Suprapubic skin (tissue), 4 donors: ENCODE measurements around the gene PPP1R2C.

Experiments used
- POLR2A ChIP-seq, 2 donors: fragments of 450-650 bp; IDR thresholded peaks; one replicate each; pipeline ENCODE4 v1.6.1; 2017; ENCODE audit warnings: antibody characterized with exemption in 2 of 2, mild to moderate bottlenecking in 2 of 2, moderate library complexity in 2 of 2
- POLR2AphosphoS5 ChIP-seq, 3 donors: sonication (generic); formaldehyde crosslinking; IDR thresholded peaks; one replicate each; pipeline ENCODE4 v1.6.1; 2017; ENCODE audit warnings: antibody characterized with exemption in 3 of 3
- TF ChIP-seq, protein P1 (sequence below), 2 donors: fragments of 200-600 bp in 1 of 2; fragments of 450-650 bp in 1 of 2; sonication (generic) in 1 of 2; IDR thresholded peaks; one replicate each; pipeline ENCODE4 v1.5.1; 2016 to 2019; ENCODE audit warnings: antibody characterized with exemption in 2 of 2, mild to moderate bottlenecking in 1 of 2, moderate library complexity in 1 of 2

DNA sequence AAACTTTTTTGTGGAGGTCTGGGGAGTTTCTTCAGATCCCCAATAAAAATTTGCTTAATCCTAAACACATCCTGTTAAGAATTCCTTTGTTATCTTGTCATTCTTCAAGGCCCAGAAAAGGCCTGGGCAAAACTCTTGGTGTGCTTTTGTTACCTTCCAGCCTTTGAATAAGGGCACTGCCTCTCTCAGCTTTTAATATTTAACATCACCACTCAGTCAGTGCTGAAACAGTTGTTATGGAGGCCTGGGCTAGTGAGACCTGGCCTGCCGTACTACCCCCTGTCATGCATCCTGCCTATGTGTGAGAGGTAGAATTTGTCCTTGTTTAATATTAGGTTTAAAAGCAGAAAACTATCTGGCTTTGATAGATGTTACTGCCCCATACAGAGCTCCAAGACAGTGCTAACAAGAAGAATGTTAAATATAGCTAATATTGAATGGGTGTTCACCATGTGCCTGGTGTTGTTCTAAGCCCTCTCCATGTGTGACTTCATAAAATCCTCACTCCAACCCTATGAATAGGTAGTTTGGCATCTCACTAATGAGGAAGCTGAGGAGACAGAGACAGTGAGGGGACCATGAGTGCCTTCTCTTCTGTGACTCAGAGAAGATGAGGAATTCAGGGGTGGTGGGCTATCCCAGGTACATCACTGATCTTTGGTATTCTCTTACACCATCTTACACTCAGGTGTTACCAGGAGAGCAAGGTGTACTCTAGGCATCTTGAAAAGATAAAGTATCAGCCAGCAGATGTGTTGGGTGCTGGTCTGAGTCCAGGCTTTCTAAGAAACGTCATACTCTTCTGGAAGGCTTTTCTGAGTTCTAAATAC is 6.2 kb downstream of the PPP1R2C start:
- no peak for TF ChIP-seq POLR2AphosphoS5 (IDR thresholded peaks at IDR 0.05)
- TF ChIP-seq, protein P1, sequence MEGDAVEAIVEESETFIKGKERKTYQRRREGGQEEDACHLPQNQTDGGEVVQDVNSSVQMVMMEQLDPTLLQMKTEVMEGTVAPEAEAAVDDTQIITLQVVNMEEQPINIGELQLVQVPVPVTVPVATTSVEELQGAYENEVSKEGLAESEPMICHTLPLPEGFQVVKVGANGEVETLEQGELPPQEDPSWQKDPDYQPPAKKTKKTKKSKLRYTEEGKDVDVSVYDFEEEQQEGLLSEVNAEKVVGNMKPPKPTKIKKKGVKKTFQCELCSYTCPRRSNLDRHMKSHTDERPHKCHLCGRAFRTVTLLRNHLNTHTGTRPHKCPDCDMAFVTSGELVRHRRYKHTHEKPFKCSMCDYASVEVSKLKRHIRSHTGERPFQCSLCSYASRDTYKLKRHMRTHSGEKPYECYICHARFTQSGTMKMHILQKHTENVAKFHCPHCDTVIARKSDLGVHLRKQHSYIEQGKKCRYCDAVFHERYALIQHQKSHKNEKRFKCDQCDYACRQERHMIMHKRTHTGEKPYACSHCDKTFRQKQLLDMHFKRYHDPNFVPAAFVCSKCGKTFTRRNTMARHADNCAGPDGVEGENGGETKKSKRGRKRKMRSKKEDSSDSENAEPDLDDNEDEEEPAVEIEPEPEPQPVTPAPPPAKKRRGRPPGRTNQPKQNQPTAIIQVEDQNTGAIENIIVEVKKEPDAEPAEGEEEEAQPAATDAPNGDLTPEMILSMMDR (IDR thresholded peaks at IDR 0.05) = no peak
- no peak for TF ChIP-seq POLR2A (IDR thresholded peaks at IDR 0.05)
